NCI-H2029 treated with DMSO at 0.1 percent for 48 hours (cell line): ENCODE data around the gene HDLBP.

ENCODE experiments used
- DNase-seq: peaks from one replicate; lab custom pipeline; 2025; lab: John Stamatoyannopoulos, UW

Gene HDLBP

DNA sequence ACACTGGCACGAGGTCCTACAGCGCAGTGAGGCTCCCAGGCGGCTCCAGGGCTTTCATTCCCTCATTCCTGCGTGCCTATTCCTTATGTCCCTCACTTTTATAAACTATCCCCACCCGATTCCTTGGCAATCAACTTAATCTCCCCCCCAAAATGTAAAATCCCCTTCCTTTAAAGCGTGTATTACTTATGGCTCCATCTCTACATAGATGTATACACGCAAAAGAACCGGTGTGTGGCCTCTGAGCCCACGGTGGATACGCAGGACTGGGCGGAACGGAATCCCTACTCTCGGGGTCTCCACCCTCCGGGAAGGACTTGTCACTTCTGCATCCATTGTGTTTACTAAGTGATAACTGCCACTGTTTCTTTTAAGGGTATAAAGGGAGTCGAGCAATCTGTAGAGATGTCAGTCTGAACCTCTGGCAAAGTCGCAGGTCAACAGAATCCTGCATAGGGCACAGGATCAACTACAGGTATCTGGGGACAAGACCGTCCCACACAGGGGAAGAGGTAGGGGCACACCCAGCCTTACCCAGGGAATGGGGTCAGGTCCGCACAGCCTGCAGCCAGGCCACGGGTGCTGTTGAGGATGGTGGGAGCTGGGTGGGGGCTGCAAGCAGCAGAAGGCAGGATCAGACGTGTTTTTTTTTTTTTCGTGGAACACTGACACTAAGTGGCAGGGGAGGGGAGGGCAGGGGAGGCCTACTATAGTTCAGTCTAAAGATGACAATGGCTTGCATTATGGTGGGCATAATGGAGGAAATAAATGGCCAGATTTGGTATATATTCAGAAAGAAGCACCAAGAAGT is 42.1 kb downstream of the HDLBP start:
- no peak for DNase-seq

GRCh38 chr2:241272303-241273209 is 42.9 kb downstream of the HDLBP start:
- DNase-seq, result no peak

GRCh38 chr2:241271706-241272302 is 43.7 kb downstream of the HDLBP start:
- peak; percentile 4 for DNase-seq

GRCh38 chr2:241270531-241270930 is 44.9 kb downstream of the HDLBP start:
- no peak for DNase-seq

GRCh38 chr2:241269707-241270520 is 45.6 kb downstream of the HDLBP start:
- no peak for DNase-seq

DNA sequence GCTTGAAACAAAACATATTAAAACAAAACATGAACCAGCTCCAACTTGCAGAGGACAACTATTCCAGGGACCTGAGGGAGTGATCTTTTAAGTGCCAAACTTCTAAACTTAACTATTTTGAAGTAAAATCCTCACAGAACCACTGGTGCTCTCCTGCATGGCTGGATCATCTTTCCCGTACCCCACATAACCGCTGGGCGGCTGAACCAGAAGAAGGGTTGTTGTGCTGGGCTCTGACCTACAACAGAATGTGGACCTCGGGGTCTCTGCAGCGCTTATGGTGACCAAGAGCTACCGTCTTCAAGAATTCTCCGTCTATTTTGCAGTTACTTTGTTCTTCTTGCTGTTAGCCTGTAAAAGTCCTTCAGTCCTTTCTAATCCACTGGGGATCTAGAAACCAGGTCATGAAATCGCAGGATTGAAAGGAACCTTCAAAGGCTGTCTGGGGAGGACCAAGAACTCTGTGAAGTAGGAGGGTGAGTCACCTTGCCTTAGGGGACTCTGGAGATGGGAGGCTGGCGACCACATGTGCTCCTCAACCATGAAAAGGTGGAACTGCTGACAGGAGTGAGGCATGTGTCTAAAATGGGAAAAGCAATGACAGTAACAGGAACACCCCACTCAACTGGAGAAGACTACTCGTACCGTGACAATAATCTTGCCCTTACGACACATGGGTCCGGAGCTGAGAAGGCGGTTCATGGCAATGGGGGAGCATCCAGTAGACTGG is 46.6 kb downstream of the HDLBP start:
- no peak for DNase-seq

GRCh38 chr2:241268306-241268705 is 47.2 kb downstream of the HDLBP start:
- no peak for DNase-seq

GRCh38 chr2:241267249-241268067 is 48.0 kb downstream of the HDLBP start:
- no peak for DNase-seq

GRCh38 chr2:241265506-241265905 is 50.0 kb downstream of the HDLBP start:
- DNase-seq, result no peak

- no peak for DNase-seq
These were observed 52.4 kb downstream of the HDLBP start for GRCh38 chr2:241263061-241263460.

GRCh38 chr2:241261628-241262027 is 53.8 kb downstream of the HDLBP start:
- no peak for DNase-seq

DNA sequence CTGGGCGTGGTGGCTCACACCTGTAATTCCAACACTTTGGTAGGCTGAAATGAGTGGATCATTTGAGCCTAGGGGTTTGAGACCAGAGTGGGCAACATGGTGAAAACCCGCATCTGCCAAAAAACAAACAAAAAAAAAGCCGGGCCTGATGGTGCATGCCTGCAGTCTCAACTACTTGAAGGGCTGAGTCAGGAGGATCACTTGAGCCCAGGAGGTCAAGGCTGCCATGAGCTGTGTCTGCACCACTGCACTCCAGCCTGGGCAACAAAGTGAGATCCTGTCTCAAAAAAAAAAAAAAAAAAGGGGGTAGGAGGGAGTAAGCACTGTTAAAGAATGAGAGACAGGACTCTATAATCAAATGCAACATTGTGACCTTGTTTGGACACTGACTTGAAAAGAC is 54.6 kb downstream of the HDLBP start:
- no peak for DNase-seq

DNA sequence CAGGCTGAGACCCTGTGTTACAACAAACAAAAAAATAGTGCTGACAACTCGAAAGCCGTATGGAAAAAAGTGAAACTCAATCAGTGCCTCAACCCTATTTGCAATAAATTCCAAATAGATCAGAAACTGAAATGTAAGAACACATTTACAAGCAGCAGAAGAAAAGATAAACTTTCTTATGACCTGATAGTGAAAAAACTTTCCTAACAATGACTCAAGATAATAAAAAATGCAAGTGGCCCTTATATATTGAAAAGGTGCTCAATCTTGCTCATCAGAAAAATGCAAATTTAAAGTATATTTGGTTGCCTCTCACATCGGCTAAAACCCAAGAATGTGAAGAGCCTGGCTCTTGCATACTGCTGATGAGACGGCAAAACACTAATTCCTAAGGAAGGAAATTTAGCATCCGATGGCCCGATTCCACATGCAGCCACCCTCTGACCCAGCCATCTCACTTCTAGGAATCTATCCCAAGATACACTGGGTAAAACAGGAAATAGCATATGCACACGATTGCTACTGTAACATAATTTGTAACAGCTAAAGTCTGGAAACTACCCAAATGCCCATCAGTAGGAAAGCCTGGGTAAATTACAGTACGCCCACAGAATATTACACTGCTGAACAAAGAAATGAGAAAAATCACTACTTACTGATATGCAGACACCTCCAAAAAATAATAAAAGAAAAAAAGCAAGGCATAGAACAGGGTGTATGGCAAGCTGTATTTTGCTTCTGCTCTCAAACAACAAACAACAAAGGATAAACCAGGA is 56.8 kb downstream of the HDLBP start:
- DNase-seq, result no peak

DNA sequence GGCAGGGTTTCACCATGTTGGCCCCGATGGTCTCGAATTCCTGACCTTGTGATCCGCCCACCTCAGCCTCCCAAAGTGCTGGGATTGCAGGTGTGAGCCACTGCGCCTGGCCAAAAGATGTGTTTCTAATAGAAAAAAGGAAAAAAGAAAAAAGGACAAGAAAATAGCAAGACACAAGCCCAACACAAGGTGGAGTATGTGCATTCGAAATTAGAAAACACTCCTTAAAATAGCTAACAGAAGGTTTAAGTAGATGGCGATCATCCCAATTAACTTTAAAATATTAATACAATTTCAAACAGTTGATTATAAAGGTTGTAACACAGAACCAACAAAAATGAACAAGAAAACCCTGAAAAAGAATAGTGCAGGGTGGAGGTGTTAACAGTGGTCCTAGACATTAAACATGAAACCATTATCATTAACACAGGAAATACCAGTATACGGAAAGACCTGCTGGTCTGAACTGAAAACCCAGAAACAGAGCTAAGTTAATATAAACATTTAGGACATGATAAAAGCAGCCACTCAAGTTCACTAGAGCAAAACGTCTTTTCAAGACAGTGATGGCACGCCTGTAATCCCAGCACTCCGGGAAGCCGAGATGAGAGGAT is 57.9 kb downstream of the HDLBP start:
- DNase-seq, result no peak

- DNase-seq, result no peak
These were observed 59.3 kb downstream of the HDLBP start for GRCh38 chr2:241256168-241256545.

- DNase-seq, result no peak
These were observed 59.8 kb downstream of the HDLBP start for GRCh38 chr2:241255542-241256167.

GRCh38 chr2:241254904-241255351 is 60.5 kb downstream of the HDLBP start:
- DNase-seq, result no peak

GRCh38 chr2:241252778-241253475 is 62.5 kb downstream of the HDLBP start:
- no peak for DNase-seq
